Vagina (tissue), 2 donors: Measurements from ENCODE around the gene TBC1D4. TPM values are rescaled to one million over a fixed set of nuclear protein-coding genes. Genes with fewer than 3 reads are reported as not detected.

Source experiments
- DNase-seq, 2 donors: peaks; one replicate each; pipeline ENCODE4 v3.0.0-alpha.2; 2017; ENCODE audit errors: extremely low spot score in 2 of 2
- H3K27ac ChIP-seq: fragments of 200-600 bp; sonication (generic); one replicate; pipeline ENCODE4 v1.5.1; 2019
- H3K27me3 ChIP-seq: fragments of 200-600 bp; sonication (generic); one replicate; pipeline ENCODE4 v1.5.1; 2019
- H3K36me3 ChIP-seq, 2 donors: fragments of 200-600 bp; sonication (generic); one replicate each; pipeline ENCODE4 v1.5.1; 2017 to 2019
- H3K4me1 ChIP-seq: fragments of 200-600 bp; sonication (generic); one replicate; pipeline ENCODE4 v1.5.1; 2019
- H3K4me3 ChIP-seq, 2 donors: fragments of 200-600 bp; sonication (generic); 1 replicate in 1 of 2; 2 replicates in 1 of 2; pipeline ENCODE4 v1.5.1; 2016 to 2019
- H3K9me3 ChIP-seq: fragments of 200-600 bp; sonication (generic); one replicate; pipeline ENCODE4 v1.5.1; 2019
- CTCF ChIP-seq, 3 experiments: fragments of 450-650 bp in 2 of 3; fragments of 200-600 bp in 1 of 3; sonication (generic) in 1 of 3; IDR thresholded peaks; one replicate each; pipeline ENCODE4 v1.5.1; 2017 to 2019; ENCODE audit warnings: antibody characterized with exemption in 3 of 3, mild to moderate bottlenecking in 2 of 3, moderate library complexity in 2 of 3
- POLR2A ChIP-seq, 2 donors: fragments of 450-650 bp; IDR thresholded peaks; one replicate each; pipeline ENCODE4 v1.6.1; 2017; ENCODE audit warnings: antibody characterized with exemption in 2 of 2, mild to moderate bottlenecking in 2 of 2, moderate library complexity in 2 of 2
- POLR2AphosphoS5 ChIP-seq, 2 donors: sonication (generic); formaldehyde crosslinking; IDR thresholded peaks; one replicate each; pipeline ENCODE4 v1.9.0; 2017; ENCODE audit warnings: antibody characterized with exemption in 2 of 2, mild to moderate bottlenecking in 2 of 2, low read depth in 1 of 2; ENCODE audit not compliant: insufficient read depth in 1 of 2
- intact Hi-C: fragments of 100-400 bp; cut with DNase I; formaldehyde crosslinking; loops from one replicate; pipeline ENCODE4 v1.15.1; 2023
- total RNA-seq: library from RNA; depleted of rRNA; stranded (reverse); fragments of >200 nt; gene quantifications from one replicate; pipeline ENCODE4 v1.2.3, GENCODE V29; 2016

TBC1D4 gene
- total RNA-seq, 1 donor from 2014 or later: 25.0 TPM

- no peak for TF ChIP-seq POLR2A (IDR thresholded peaks at IDR 0.05)
- TF ChIP-seq CTCF (IDR thresholded peaks at IDR 0.05): no peak
- TF ChIP-seq POLR2AphosphoS5 (IDR thresholded peaks at IDR 0.05; ENCODE audit: insufficient read depth in 1 of 2, low read depth in 1 of 2): no peak
- Histone ChIP-seq H3K27ac (no peak overlapping the region), H3K4me3 (no peak overlapping the region), H3K36me3 (no peaks in the 10 kb centered on the region), H3K9me3 (no peaks in the 10 kb centered on the region), H3K4me1 (peaks cover 4% of the 10 kb centered on the region), H3K27me3 (no peaks in the 10 kb centered on the region)
- no peak for DNase-seq
- intact Hi-C loops: no loop called here
Measured at GRCh38 chr13:75432811-75433244, 49.1 kb downstream of the TBC1D4 start.

- Histone ChIP-seq H3K27me3 (no peaks in the 10 kb centered on the region), H3K4me3 (no peak overlapping the region), H3K36me3 (no peaks in the 10 kb centered on the region), H3K9me3 (no peaks in the 10 kb centered on the region), H3K27ac (no peak overlapping the region), H3K4me1 (no peaks in the 10 kb centered on the region)
- TF ChIP-seq POLR2AphosphoS5 (IDR thresholded peaks at IDR 0.05; ENCODE audit: insufficient read depth in 1 of 2, low read depth in 1 of 2) (no peak), CTCF (IDR thresholded peaks at IDR 0.05) (no peak), POLR2A (IDR thresholded peaks at IDR 0.05) (no peak)
- intact Hi-C loops: no loop called here
- no peak for DNase-seq
Measured at GRCh38 chr13:75432045-75432444, 49.9 kb downstream of the TBC1D4 start.

GRCh38 chr13:75430436-75431209, 51.3 kb downstream of the TBC1D4 start:
- TF ChIP-seq POLR2A (IDR thresholded peaks at IDR 0.05) (no peak), POLR2AphosphoS5 (IDR thresholded peaks at IDR 0.05; ENCODE audit: insufficient read depth in 1 of 2, low read depth in 1 of 2) (no peak), CTCF (IDR thresholded peaks at IDR 0.05) (no peak)
- H3K36me3 ChIP-seq: no peaks in the 10 kb centered on the region
- H3K4me3 ChIP-seq: no peak overlapping the region
- no peak overlapping the region for H3K27ac ChIP-seq
- no peaks in the 10 kb centered on the region for H3K27me3 ChIP-seq
- H3K9me3 ChIP-seq: no peaks in the 10 kb centered on the region
- intact Hi-C loops: no loop called here
- no peaks in the 10 kb centered on the region for H3K4me1 ChIP-seq
- DNase-seq: no peak

- Histone ChIP-seq H3K27ac (no peak overlapping the region), H3K27me3 (no peaks in the 10 kb centered on the region), H3K36me3 (no peaks in the 10 kb centered on the region), H3K9me3 (no peaks in the 10 kb centered on the region), H3K4me1 (no peaks in the 10 kb centered on the region), H3K4me3 (no peak overlapping the region)
- no peak for DNase-seq
- intact Hi-C loops: no loop called here
- TF ChIP-seq POLR2A (IDR thresholded peaks at IDR 0.05) (no peak), POLR2AphosphoS5 (IDR thresholded peaks at IDR 0.05; ENCODE audit: insufficient read depth in 1 of 2, low read depth in 1 of 2) (no peak), CTCF (IDR thresholded peaks at IDR 0.05) (no peak)
Measured at GRCh38 chr13:75426421-75426820, 55.5 kb downstream of the TBC1D4 start.
